PC-9 (cell line): ENCODE data around the gene ECSCR. TPM values are rescaled to one million over a fixed set of nuclear protein-coding genes. Genes with fewer than 3 reads are reported as not detected.

Source experiments
- BruUV-seq: library from RNA; stranded (reverse); fragments of 400-500 nt; replicated peaks from 2 replicates; lab custom pipeline; 2021; lab: Mats Ljungman, UMichigan
- CTCF ChIA-PET: fragments of 300-600 bp; sonication (Branson Sonifier 250); formaldehyde crosslinking; loops from one replicate; lab custom pipeline; 2022; ENCODE audit warnings: antibody characterized with exemption; lab: Charles Lee
- POLR2A ChIA-PET: fragments of 300-600 bp; sonication (Branson Sonifier 250); formaldehyde crosslinking; loops from one replicate; lab custom pipeline; 2022; ENCODE audit warnings: antibody characterized with exemption; ENCODE audit not compliant: unreplicated experiment; lab: Charles Lee
- DNase-seq, 2 experiments: peaks; one replicate each; pipeline versions ENCODE4 v3.0.0 to v3.0.0-alpha.2; 2015 to 2022; ENCODE audit warnings: mixed read lengths in 1 of 2
- H2AFZ ChIP-seq: fragments of 200-600 bp; sonication (generic); 2 replicates; pipeline ENCODE4 v1.8.1; 2017; ENCODE audit warnings: antibody characterized with exemption
- H3F3A ChIP-seq: fragments of 200-600 bp; sonication (generic); 2 replicates; pipeline ENCODE4 v1.8.1; 2017; ENCODE audit warnings: antibody characterized with exemption, mild to moderate bottlenecking, low read depth; ENCODE audit not compliant: insufficient read depth
- H3K27ac ChIP-seq: fragments of 200-600 bp; sonication (generic); 2 replicates; pipeline ENCODE4 v1.6.1; 2016; ENCODE audit warnings: mixed run types
- H3K27me3 ChIP-seq: fragments of 200-600 bp; sonication (generic); 2 replicates; pipeline ENCODE4 v1.6.1; 2016; ENCODE audit warnings: low read depth, mixed run types; ENCODE audit not compliant: insufficient read depth
- H3K36me3 ChIP-seq: fragments of 200-600 bp; sonication (generic); 2 replicates; pipeline ENCODE4 v1.6.1; 2016; ENCODE audit warnings: low read depth, mixed run types
- H3K4me1 ChIP-seq: fragments of 200-600 bp; sonication (generic); replicated peaks from 2 replicates; pipeline ENCODE4 v1.6.1; 2016; ENCODE audit warnings: mixed run types; ENCODE audit not compliant: insufficient read depth
- H3K4me2 ChIP-seq: fragments of 200-600 bp; sonication (generic); 2 replicates; pipeline ENCODE4 v1.6.1; 2017; ENCODE audit warnings: mixed run types
- H3K4me3 ChIP-seq: fragments of 200-600 bp; sonication (generic); 2 replicates; pipeline ENCODE4 v1.6.1; 2016; ENCODE audit warnings: mixed run types
- H3K79me2 ChIP-seq: fragments of 200-600 bp; sonication (generic); 2 replicates; pipeline ENCODE4 v1.6.1; 2017; ENCODE audit warnings: low read depth, mixed run types
- H3K9me2 ChIP-seq: fragments of 200-600 bp; sonication (generic); 2 replicates; pipeline ENCODE4 v1.8.1; 2017; ENCODE audit warnings: mild to moderate bottlenecking; ENCODE audit not compliant: insufficient read depth
- H3K9me3 ChIP-seq: fragments of 200-600 bp; sonication (generic); 2 replicates; pipeline ENCODE4 v1.8.1; 2016; ENCODE audit warnings: low read depth; ENCODE audit not compliant: insufficient read depth
- H4K20me1 ChIP-seq: fragments of 200-600 bp; sonication (generic); 2 replicates; pipeline ENCODE4 v1.8.1; 2017; ENCODE audit not compliant: insufficient read depth
- CTCF ChIP-seq: fragments of 200-600 bp; sonication (generic); conservative IDR thresholded peaks from 2 replicates; pipeline ENCODE4 v1.6.1; 2017; ENCODE audit warnings: mixed run types, antibody characterized with exemption, mild to moderate bottlenecking, moderate library complexity
- EZH2 ChIP-seq: fragments of 200-600 bp; sonication (generic); IDR thresholded peaks from 2 replicates; pipeline ENCODE4 v1.8.0; 2017; ENCODE audit warnings: antibody characterized with exemption, low read depth
- intact Hi-C: fragments of 100-400 bp; cut with micrococcal nuclease; formaldehyde crosslinking; loops from one replicate; pipeline ENCODE4 v1.10.0; 2022; ENCODE audit not compliant: unreplicated experiment
- total RNA-seq: library from RNA; stranded (reverse); gene quantifications from 2 replicates; pipeline ENCODE4 v1.2.3, GENCODE V29; 2021

The ECSCR gene
- total RNA-seq, 1 experiment from 2014 or later: not detected

- H3K4me2 ChIP-seq: no peak within 1 kb of the TSS
- TF ChIP-seq EZH2 (no peak), CTCF (no peak)
- H3K9me2 ChIP-seq: no peaks in the 10 kb centered on the region
- POLR2A ChIA-PET: no interaction called here
- H3K36me3 ChIP-seq: no peaks in the 10 kb centered on the region
- H3F3A ChIP-seq: no peaks in the 10 kb centered on the region; the same call in 1 of the 2 replicates
- H3K4me3 ChIP-seq: no peak within 1 kb of the TSS
- H3K4me1 ChIP-seq: peaks cover 10% of the 10 kb centered on the region; the same call in 1 of the 2 replicates
- no peaks in the 10 kb centered on the region for H3K27me3 ChIP-seq
- CTCF ChIA-PET: no interaction called here
- no peaks in the 10 kb centered on the region for H3K9me3 ChIP-seq
- no peak within 1 kb of the TSS for H3K27ac ChIP-seq
- intact Hi-C loops: no loop called here
- no peak within 1 kb of the TSS for H2AFZ ChIP-seq
- no peaks in the 10 kb centered on the region for H4K20me1 ChIP-seq
- no peak for DNase-seq
- no TSS peak for BruUV-seq
- no peaks in the 10 kb centered on the region for H3K79me2 ChIP-seq
These were observed 8.3 kb upstream of the ECSCR start, which contains the start of gene SMIM33 for GRCh38 chr5:139470821-139471300. SMIM33 (plus strand) TSS chr5:139471004; CDS start chr5:139471122, 118 bp downstream.

GRCh38 chr5:139468421-139468931 is 5.9 kb upstream of the ECSCR start:
- POLR2A ChIA-PET: no interaction called here
- no peak overlapping the region for H3K4me3 ChIP-seq

GRCh38 chr5:139461698-139462097 is 845 bp downstream of the ECSCR start:
- BruUV-seq: no TSS peak
- H2AFZ ChIP-seq: no peak overlapping the region
- no peaks in the 10 kb centered on the region for H3F3A ChIP-seq
- H3K36me3 ChIP-seq: no peaks in the 10 kb centered on the region
- H4K20me1 ChIP-seq: no peaks in the 10 kb centered on the region
- ChIA-PET POLR2A (no interaction called here), CTCF (no interaction called here)
- H3K27me3 ChIP-seq: no peaks in the 10 kb centered on the region
- no peak overlapping the region for H3K27ac ChIP-seq
- H3K4me3 ChIP-seq: no peak overlapping the region
- 0 out of 2 replicates have a peak, but pooled peaks cover 7% of the 10 kb centered on the region for H3K4me1 ChIP-seq
- no peak for DNase-seq
- TF ChIP-seq CTCF (no peak), EZH2 (no peak)
- no peaks in the 10 kb centered on the region for H3K9me3 ChIP-seq
- no peaks in the 10 kb centered on the region for H3K79me2 ChIP-seq
- intact Hi-C loops: no loop called here
- no peaks in the 10 kb centered on the region for H3K9me2 ChIP-seq
- H3K4me2 ChIP-seq: no peak overlapping the region

More at GRCh38 chr5:139468421-139468931, 5.9 kb upstream of the ECSCR start:
- Histone ChIP-seq H4K20me1 (no peaks in the 10 kb centered on the region), H3K27ac (no peak overlapping the region), H2AFZ (no peak overlapping the region), H3K36me3 (no peaks in the 10 kb centered on the region), H3K9me3 (no peaks in the 10 kb centered on the region), H3K79me2 (no peaks in the 10 kb centered on the region), H3K4me2 (peak overlapping the region; percentile 44), H3K27me3 (no peaks in the 10 kb centered on the region), H3F3A (no peaks in the 10 kb centered on the region; the same call in 1 of the 2 replicates), H3K4me1 (peaks cover 10% of the 10 kb centered on the region; the same call in 1 of the 2 replicates), H3K9me2 (no peaks in the 10 kb centered on the region)
- TF ChIP-seq EZH2 (no peak), CTCF (no peak)
- BruUV-seq: no TSS peak
- CTCF ChIA-PET: interaction anchor here (0.6 kb wide), 1 partner anchor 219 kb away, joined by 6 read pairs; no protein-coding TSS in a partner anchor
- peak in 1 of 2 experiments; percentile 76 for DNase-seq
- intact Hi-C loops: no loop called here
